ENCODE data around the gene ACVRL1.

- no peak for TF ChIP-seq CTCF (conservative IDR thresholded peaks at IDR 0.05 in 1 of 2, IDR thresholded peaks at IDR 0.05 in 1 of 2; ENCODE audit: low read depth in 1 of 2, low read length in 2 of 2)
- no peak for TF ChIP-seq EZH2 (IDR thresholded peaks at IDR 0.05; ENCODE audit: low read length, missing control alignments)
Observed at GRCh38 chr12:51922762-51923505, 15.6 kb downstream of the ACVRL1 start.

Data from fibroblast of lung (primary cell).